ENCODE data around the gene DDX6. TPM values are rescaled to one million over a fixed set of nuclear protein-coding genes. Genes with fewer than 3 reads are reported as not detected.

The DDX6 gene
- total RNA-seq, 4 donors from 2014 or later = 73.4 to 125 (median 98.2) TPM

GRCh38 chr11:118699506-118700220 is 91.3 kb downstream of the DDX6 start:
- Histone ChIP-seq H3K36me3 (no peaks in the 10 kb centered on the region), H3K27ac (no peak overlapping the region), H3K4me3 (no peak overlapping the region), H3K9me3 (no peaks in the 10 kb centered on the region), H3K27me3 (no peaks in the 10 kb centered on the region), H3K4me1 (no peaks in the 10 kb centered on the region)
- intact Hi-C loops (cut with DNase I; ENCODE audit: low total_unique reads) (no loop called here), in situ Hi-C loops (cut with MboI; ENCODE audit: low sequenced_read_pairs in 4 of 4) (loop anchor here in 3 of 4 donors (10.0 to 25.0 kb wide), 4 partner anchors 75 to 255 kb away; partner anchors contain the start of genes DDX6 (in 1 of the 3) and UPK2 (in 1 of the 3))
- TF ChIP-seq, protein P1, sequence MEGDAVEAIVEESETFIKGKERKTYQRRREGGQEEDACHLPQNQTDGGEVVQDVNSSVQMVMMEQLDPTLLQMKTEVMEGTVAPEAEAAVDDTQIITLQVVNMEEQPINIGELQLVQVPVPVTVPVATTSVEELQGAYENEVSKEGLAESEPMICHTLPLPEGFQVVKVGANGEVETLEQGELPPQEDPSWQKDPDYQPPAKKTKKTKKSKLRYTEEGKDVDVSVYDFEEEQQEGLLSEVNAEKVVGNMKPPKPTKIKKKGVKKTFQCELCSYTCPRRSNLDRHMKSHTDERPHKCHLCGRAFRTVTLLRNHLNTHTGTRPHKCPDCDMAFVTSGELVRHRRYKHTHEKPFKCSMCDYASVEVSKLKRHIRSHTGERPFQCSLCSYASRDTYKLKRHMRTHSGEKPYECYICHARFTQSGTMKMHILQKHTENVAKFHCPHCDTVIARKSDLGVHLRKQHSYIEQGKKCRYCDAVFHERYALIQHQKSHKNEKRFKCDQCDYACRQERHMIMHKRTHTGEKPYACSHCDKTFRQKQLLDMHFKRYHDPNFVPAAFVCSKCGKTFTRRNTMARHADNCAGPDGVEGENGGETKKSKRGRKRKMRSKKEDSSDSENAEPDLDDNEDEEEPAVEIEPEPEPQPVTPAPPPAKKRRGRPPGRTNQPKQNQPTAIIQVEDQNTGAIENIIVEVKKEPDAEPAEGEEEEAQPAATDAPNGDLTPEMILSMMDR (IDR thresholded peaks at IDR 0.05 in 4 of 5, conservative IDR thresholded peaks at IDR 0.05 in 1 of 5) = no peak
- TF ChIP-seq POLR2A (IDR thresholded peaks at IDR 0.05) = no peak
- ATAC-seq (no peak), DNase-seq (no peak)

Other genes with a start within 250 kb of the DDX6 start
- 10 to 100 TPM; 14.1 to 25.1 (median 15.4) TPM for gene IFT46, start 225.2 kb downstream of the DDX6 start, total RNA-seq
- gene ARCN1, start 218.8 kb downstream of the DDX6 start, total RNA-seq = 10 to 100 TPM; 48.7 to 78.7 (median 65.4) TPM
- gene PHLDB1, start 183.5 kb downstream of the DDX6 start, total RNA-seq = 10 to 100 TPM; 16.5 to 35.7 (median 22.7) TPM
- not detected for gene TREH, start 111.5 kb downstream of the DDX6 start, total RNA-seq
- gene CXCR5, start 92.7 kb upstream of the DDX6 start, total RNA-seq = not detected
- gene BCL9L, start 134.8 kb upstream of the DDX6 start, total RNA-seq = 10 to 100 TPM; 17.1 to 35.6 (median 23.8) TPM
- gene UPK2, start 165.1 kb upstream of the DDX6 start, total RNA-seq = not detected
- not detected for gene FOXR1, start 180.6 kb upstream of the DDX6 start, total RNA-seq
- 10 to 100 TPM in 3 of 4 donors, 1 to 10 TPM in 1; 7.4 to 36.4 (median 16.1) TPM for gene CENATAC, start 207.0 kb upstream of the DDX6 start, total RNA-seq
- 1,000 to 10,000 TPM; 1,700 to 2,567 (median 1,849) TPM for gene RPS25, start 227.2 kb upstream of the DDX6 start, total RNA-seq
- 10 to 100 TPM; 43.0 to 82.8 (median 66.9) TPM for gene TRAPPC4, start 227.6 kb upstream of the DDX6 start, total RNA-seq
- 10 to 100 TPM; 29.7 to 72.9 (median 56.4) TPM for gene SLC37A4, start 239.7 kb upstream of the DDX6 start, total RNA-seq

Data from gastrocnemius medialis (tissue), 4 donors.